ENCODE data around the gene PTPN9.

DNA sequence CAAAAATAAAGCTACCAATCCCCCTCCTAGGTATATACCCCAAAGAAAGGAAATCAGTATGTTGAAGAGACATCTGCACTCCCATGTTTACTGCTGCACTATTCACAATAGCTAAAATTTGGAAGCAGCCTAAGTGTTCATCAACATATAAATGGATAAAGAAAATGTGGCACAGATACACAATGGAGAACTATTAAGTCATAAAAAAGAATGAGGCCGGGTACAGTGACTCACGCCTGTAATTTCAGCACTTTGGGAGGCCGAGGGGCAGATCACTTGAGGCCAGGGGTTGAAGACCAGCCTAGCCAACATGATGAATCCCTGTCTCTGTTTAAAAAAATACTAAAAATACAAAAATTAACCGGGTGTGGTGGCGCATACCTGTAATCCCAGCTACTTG, 10.0 kb upstream of the PTPN9 start:
- TF ChIP-seq EZH2 (IDR thresholded peaks at IDR 0.05; ENCODE audit: insufficient read depth, poor library complexity, severe bottlenecking) (no peak), EZH2phosphoT487 (IDR thresholded peaks at IDR 0.05; ENCODE audit: insufficient read depth, low read depth) (no peak)

All from GM23248 (cell line).